Stomach (tissue), 9 donors: ENCODE measurements around the gene PLEKHJ1. TPM values are rescaled to one million over a fixed set of nuclear protein-coding genes. Genes with fewer than 3 reads are reported as not detected.

ENCODE experiments used
- DNase-seq, 2 donors: peaks; one replicate each; pipeline versions ENCODE4 v3.0.0 to v3.0.0-alpha.2; 2013 to 2019
- H3K27ac ChIP-seq, 5 donors: fragments of 200-600 bp in 4 of 5; sonication (generic) in 4 of 5; one replicate each; pipeline ENCODE4 v1.5.1; 2013 to 2019; ENCODE audit warnings: mild to moderate bottlenecking in 1 of 5, moderate library complexity in 1 of 5
- H3K27me3 ChIP-seq, 3 donors: fragments of 200-600 bp; sonication (generic); one replicate each; pipeline ENCODE4 v1.5.1; 2017 to 2019; ENCODE audit warnings: mixed run types in 1 of 3
- H3K36me3 ChIP-seq, 4 donors: fragments of 200-600 bp; sonication (generic); 1 replicate in 3 of 4; 2 replicates in 1 of 4; pipeline ENCODE4 v1.5.1; 2016 to 2019
- H3K4me1 ChIP-seq, 4 donors: fragments of 200-600 bp; sonication (generic); one replicate each; pipeline ENCODE4 v1.5.1; 2016 to 2019
- H3K4me3 ChIP-seq, 4 donors: fragments of 200-600 bp; sonication (generic) in 3 of 4; one replicate each; pipeline ENCODE4 v1.5.1; 2016 to 2019; ENCODE audit warnings: mild to moderate bottlenecking in 1 of 4
- H3K9me3 ChIP-seq, 4 donors: fragments of 200-600 bp; sonication (generic); one replicate each; pipeline ENCODE4 v1.5.1; 2016 to 2019
- CTCF ChIP-seq, 7 experiments: fragments of 450-650 bp in 4 of 7; fragments of 200-600 bp in 3 of 7; sonication (generic) in 3 of 7; IDR thresholded peaks; one replicate each; pipeline ENCODE4 v1.5.1; 2016 to 2019; ENCODE audit warnings: antibody characterized with exemption in 7 of 7, control low read depth in 2 of 7, mild to moderate bottlenecking in 1 of 7
- EP300 ChIP-seq: sonication (generic); formaldehyde crosslinking; IDR thresholded peaks from one replicate; pipeline ENCODE4 v1.6.1; 2017; ENCODE audit warnings: antibody characterized with exemption
- POLR2A ChIP-seq, 4 donors: fragments of 450-650 bp; IDR thresholded peaks; one replicate each; pipeline ENCODE4 v1.6.1; 2016; ENCODE audit warnings: antibody characterized with exemption in 4 of 4, control low read depth in 2 of 4, mild to moderate bottlenecking in 1 of 4, moderate library complexity in 1 of 4
- POLR2AphosphoS5 ChIP-seq, 3 donors: sonication (generic); formaldehyde crosslinking; IDR thresholded peaks; one replicate each; pipeline ENCODE4 v1.6.1; 2016; ENCODE audit warnings: antibody characterized with exemption in 3 of 3
- WGBS, 5 donors: extraction: QIAGEN DNeasy Blood & Tissue Kit in 3 of 5; methylation state at CpG; one replicate each; pipeline versions ENCODE4 v1.1.5 to v1.1.7; 2013 to 2018; 5-methylcytosine and 5-hydroxymethylcytosine counted together
- intact Hi-C: fragments of 100-400 bp; cut with DNase I; formaldehyde crosslinking; loops from one replicate; pipeline ENCODE4 v1.15.1; 2023; ENCODE audit warnings: low total_unique reads
- polyA plus RNA-seq, 3 donors: library from polyadenylated mRNA; stranded (reverse); fragments of 200-250 nt; gene quantifications; one replicate each; pipeline ENCODE4 v1.2.3, GENCODE V29; 2013
- total RNA-seq, 5 donors: library from RNA; depleted of rRNA; stranded (reverse); fragments of >200 nt; gene quantifications; one replicate each; pipeline versions ENCODE4 v1.1.0 to v1.2.3, GENCODE V29; 2014 to 2016
- donor health status: healthy with polysubstance abuse.
- donor health status: Bipolar disorder and iron deficiency.
- donor health status: healthy.

Gene PLEKHJ1
- total and polyA plus RNA-seq, 8 donors: 22.2 to 459 (median 111) TPM

GRCh38 chr19:2251106-2252054, 15.3 kb upstream of the PLEKHJ1 start:
- TF ChIP-seq POLR2AphosphoS5 (IDR thresholded peaks at IDR 0.05) (no peak), EP300 (no peak), CTCF (IDR thresholded peaks at IDR 0.05) (no peak), POLR2A (IDR thresholded peaks at IDR 0.05) (no peak)
- no peak for DNase-seq
- Histone ChIP-seq H3K36me3 (peaks cover 22 to 32% (median 28%) of the 10 kb centered on the region in 4 donors), H3K4me3 (peak overlapping the region; percentile 9 to 40 (median 20)), H3K4me1 (peaks cover 37 to 61% (median 51%) of the 10 kb centered on the region in 4 donors), H3K27me3 (peaks cover 30 to 70% (median 53%) of the 10 kb centered on the region in 3 donors), H3K9me3 (no peaks in the 10 kb centered on the region), H3K27ac (no peak overlapping the region)
- 3 to 38% (median 5%) methylated on average over 11 to 125 of the region's 125 CpGs for WGBS, 5 donors
- intact Hi-C loops: no loop called here

- peaks cover 37 to 66% (median 51%) of the 10 kb centered on the region in 4 donors for H3K4me1 ChIP-seq
- H3K27me3 ChIP-seq: peaks cover 30 to 70% (median 53%) of the 10 kb centered on the region in 3 donors
- intact Hi-C loops: no loop called here
- H3K36me3 ChIP-seq: peaks cover 28 to 39% (median 35%) of the 10 kb centered on the region in 4 donors
- WGBS, 5 donors: 5 to 10% (median 6%) methylated on average over 24 to 40 of the region's 40 CpGs; no CpG with 5 or more reads in 2 of the 5 donors
- H3K9me3 ChIP-seq: no peaks in the 10 kb centered on the region
- TF ChIP-seq CTCF (IDR thresholded peaks at IDR 0.05) (no peak), POLR2A (IDR thresholded peaks at IDR 0.05) (no peak), POLR2AphosphoS5 (IDR thresholded peaks at IDR 0.05) (no peak), EP300 (no peak)
- DNase-seq: no peak
- H3K27ac ChIP-seq: no peak overlapping the region
- H3K4me3 ChIP-seq: peak overlapping the region; percentile 9 to 40 (median 20)
Observed at GRCh38 chr19:2250766-2251105, 14.6 kb upstream of the PLEKHJ1 start.

- Histone ChIP-seq H3K36me3 (peaks cover 34 to 45% (median 41%) of the 10 kb centered on the region in 4 donors), H3K27me3 (peaks cover 30 to 70% (median 53%) of the 10 kb centered on the region in 3 donors), H3K27ac (no peak overlapping the region), H3K9me3 (no peaks in the 10 kb centered on the region), H3K4me3 (peak overlapping the region in 1 of 4 donors; percentile 40), H3K4me1 (peaks cover 37 to 66% (median 51%) of the 10 kb centered on the region in 4 donors)
- WGBS, 5 donors: 16 to 33% (median 20%) methylated on average over 18 to 43 of the region's 43 CpGs
- TF ChIP-seq POLR2A (IDR thresholded peaks at IDR 0.05): no peak
- TF ChIP-seq CTCF (IDR thresholded peaks at IDR 0.05): no peak
- TF ChIP-seq POLR2AphosphoS5 (IDR thresholded peaks at IDR 0.05): no peak
- TF ChIP-seq EP300: no peak
- DNase-seq: no peak
- intact Hi-C loops: no loop called here
Observed at GRCh38 chr19:2249880-2250765, 14.0 kb upstream of the PLEKHJ1 start.
